GM03348 (cell line): ENCODE data around the gene SLC34A3.
"Not testable (repeated sequence)": the region's sequence is repeated elsewhere in the genome, so short reads cannot be mapped to it uniquely, and the experiment has no call there.

Source experiments
- DNase-seq: peaks from one replicate; pipeline ENCODE4 v3.0.0; 2012; ENCODE audit warnings: low spot score

SLC34A3 gene

DNA sequence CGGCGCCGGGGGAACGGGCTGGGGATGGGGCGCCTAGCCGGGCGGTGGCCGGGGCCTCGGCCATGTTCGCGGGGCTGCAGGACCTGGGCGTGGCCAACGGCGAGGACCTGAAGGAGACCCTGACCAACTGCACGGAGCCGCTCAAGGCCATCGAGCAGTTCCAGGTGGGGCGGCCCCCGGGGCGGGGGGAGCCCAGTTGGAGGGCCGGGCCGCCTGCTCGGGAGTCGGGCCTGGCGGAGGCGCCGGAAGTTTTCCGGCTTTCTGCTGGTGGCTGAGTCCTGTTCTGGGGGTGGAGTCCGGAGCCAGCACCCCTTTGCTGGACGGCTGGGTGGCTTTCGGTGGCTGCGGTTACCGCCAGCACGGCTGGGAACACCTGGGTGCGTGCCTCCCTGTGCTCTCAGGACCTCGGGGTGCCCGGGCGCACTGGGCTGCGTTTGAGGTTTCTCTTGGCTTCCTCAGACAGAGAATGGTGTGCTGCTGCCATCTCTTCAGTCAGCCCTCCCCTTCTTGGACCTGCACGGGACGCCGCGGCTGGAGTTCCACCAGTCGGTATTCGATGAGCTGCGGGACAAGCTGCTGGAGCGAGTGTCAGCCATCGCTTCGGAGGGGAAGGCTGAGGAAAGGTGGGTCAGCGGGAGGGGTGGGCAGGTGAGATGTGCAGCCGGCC is 24.9 kb downstream of the SLC34A3 start:
- DNase-seq = no peak

- no peak for DNase-seq
Measured at GRCh38 chr9:137256362-137256761, 25.7 kb downstream of the SLC34A3 start.

- no peak for DNase-seq
Measured at GRCh38 chr9:137256856-137257255, 26.2 kb downstream of the SLC34A3 start.

GRCh38 chr9:137262173-137262908 is 31.6 kb downstream of the SLC34A3 start:
- not testable (repeated sequence) for DNase-seq

DNA sequence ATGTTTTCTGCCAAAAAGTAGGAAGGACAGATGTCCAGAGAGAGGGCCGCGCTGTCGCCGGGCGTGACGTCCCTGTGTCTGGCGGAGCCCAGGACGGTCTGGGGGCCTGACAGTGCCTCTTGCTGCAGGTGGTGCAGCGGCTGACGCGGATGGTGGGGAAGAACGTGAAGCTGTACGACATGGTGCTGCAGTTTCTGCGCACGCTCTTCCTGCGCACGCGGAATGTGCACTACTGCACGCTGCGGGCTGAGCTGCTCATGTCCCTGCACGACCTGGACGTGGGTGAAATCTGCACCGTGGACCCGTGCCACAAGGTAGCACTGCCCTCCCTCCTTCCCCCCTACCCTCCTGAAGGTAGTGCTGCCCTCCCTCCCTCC is 32.2 kb downstream of the SLC34A3 start:
- no peak for DNase-seq

DNA sequence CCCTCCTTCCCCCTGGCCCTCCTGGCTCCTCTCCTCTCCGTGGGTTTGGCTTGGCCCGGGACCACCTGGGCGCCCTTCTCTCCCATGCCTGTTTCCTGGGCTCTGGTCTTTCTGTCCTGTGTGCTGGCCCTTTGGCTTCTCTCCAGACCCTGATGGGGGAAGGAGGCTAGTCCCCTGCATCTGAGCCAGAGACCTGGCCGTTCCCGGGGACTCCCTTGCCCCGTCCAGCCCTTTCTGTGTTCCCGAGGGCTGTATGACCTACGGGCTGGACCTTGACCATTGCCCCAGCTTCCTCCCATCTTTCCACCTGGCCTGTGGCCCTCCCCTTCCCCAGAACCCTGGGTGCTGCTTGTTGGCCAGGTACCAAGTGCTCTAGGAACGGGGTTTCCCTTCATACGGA is 32.8 kb downstream of the SLC34A3 start:
- no peak for DNase-seq

DNA sequence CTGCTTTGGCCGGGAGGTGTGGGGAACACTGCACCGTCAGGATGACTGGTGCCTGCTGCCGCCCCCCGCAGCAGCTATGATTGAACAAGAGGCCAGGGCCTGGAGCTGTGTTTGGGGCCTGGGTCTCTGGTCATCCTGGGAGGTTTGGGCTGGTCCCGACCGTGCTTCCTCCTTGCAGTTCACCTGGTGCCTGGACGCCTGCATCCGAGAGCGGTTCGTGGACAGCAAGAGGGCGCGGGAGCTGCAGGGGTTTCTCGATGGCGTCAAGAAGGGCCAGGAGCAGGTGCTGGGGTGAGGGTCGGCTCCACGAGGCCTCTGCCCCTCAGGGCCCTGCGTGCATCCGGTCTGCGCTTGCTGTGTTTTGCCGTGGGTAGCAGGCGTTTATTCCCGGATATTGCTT is 33.4 kb downstream of the SLC34A3 start:
- no peak for DNase-seq

DNA sequence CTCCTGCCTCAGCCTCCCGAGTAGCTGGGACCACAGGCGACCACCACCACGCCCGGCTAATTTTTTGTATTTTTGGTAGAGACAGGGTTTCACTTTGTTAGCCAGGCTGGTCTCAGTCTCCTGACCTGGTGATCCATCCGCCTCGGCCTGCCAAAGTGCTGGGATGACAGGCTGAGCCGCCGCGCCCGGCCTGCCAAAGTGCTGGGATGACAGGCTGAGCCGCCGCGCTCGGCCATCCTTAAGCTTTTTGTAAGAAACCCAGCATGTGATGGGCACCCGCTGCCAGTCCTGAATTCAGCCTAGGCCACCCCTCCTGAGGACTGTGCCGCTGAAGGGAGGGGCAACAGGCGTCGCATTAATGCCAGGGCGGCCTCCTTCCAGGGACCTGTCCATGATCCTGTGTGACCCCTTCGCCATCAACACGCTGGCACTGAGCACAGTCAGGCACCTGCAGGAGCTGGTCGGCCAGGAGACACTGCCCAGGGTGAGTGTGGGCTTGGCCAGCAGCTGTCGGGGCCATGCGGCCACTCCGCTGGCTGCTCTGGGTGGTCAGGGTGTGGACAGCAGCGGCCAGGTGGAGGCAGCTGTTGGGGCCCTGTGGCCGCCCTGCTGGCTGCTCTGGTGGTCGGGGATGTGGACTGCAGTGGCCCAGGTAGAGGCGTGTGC is 34.9 kb downstream of the SLC34A3 start:
- no peak for DNase-seq

DNA sequence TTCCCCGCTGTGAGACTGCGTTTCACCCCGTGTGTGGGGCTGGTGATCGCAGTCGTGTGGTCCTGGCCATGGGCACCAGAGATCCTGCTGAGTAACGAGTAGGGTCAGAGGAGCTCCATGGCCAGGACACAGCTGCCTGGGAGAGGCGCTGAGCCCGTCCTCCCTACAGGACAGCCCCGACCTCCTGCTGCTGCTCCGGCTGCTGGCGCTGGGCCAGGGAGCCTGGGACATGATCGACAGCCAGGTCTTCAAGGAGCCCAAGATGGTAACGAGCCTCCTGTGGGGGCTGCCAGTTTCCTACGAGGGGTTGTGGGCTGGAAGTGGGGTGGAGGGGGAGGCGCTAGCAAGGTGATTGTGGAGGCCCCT is 35.4 kb downstream of the SLC34A3 start:
- DNase-seq = no peak

DNA sequence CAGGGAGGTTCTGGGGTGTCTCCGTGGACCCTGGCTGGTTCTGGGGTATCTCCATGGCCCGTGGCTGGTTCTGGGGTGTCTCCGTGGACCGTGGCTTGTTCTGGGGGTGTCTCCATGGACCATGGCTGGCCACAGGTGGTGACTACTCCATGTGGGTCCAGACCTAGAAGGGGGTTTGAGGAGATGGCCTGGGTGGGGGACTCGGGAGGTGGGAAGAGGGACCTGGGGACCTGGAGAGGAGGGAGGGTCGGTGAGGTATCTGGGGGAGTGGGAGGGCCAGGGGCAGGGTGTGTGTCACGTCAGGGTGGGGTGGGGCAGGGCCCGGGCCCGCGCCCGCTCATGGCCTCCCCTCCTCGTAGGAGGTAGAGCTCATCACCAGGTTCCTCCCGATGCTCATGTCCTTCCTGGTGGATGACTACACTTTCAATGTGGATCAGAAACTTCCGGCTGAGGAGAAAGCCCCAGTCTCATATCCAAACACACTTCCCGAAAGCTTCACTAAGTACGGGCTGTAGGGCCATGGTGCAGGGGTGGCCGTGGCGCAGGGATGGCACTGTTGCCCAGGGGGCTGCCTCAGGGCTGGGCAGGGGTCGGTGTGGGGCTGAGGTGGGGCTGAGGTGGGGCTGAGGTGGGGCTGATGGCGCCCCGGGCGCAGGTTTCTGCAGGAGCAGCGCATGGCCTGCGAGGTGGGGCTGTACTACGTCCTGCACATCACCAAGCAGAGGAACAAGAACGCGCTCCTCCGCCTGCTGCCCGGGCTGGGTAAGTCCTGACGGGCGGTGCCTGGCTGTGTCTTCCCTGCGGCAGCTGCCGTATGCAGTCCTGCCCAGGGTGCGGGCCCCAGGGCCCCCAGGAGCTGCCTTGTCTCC is 36.1 kb downstream of the SLC34A3 start:
- no peak for DNase-seq

- DNase-seq = no peak
Measured at GRCh38 chr9:137267933-137268355, 37.2 kb downstream of the SLC34A3 start.

GRCh38 chr9:137268538-137269201 is 38.0 kb downstream of the SLC34A3 start:
- no peak for DNase-seq

DNA sequence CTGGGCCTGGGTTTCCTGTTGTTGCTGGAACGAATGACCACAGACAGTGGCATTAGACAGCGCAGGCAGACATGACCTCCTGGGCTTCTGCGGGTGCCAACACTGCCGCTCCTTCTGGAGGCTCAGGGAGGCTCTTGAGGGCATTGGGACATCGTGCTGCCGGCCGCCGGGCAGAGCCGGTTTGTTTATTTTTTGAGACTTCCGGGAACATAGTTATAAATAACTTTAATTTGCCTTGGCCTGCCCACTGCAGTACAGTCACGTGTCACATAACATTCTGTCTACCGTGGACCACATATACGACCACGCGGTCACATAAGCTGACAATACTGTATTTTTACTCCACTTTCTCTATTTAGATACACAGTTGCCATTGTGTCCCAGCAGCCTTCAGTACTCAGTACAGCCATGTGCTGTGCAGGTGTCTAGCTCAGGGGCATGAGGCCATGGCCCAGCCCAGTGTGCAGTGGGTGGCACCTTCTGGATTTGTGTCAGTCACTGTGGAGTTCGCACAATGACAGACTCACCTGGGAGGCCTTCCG is 38.6 kb downstream of the SLC34A3 start:
- DNase-seq = no peak

DNA sequence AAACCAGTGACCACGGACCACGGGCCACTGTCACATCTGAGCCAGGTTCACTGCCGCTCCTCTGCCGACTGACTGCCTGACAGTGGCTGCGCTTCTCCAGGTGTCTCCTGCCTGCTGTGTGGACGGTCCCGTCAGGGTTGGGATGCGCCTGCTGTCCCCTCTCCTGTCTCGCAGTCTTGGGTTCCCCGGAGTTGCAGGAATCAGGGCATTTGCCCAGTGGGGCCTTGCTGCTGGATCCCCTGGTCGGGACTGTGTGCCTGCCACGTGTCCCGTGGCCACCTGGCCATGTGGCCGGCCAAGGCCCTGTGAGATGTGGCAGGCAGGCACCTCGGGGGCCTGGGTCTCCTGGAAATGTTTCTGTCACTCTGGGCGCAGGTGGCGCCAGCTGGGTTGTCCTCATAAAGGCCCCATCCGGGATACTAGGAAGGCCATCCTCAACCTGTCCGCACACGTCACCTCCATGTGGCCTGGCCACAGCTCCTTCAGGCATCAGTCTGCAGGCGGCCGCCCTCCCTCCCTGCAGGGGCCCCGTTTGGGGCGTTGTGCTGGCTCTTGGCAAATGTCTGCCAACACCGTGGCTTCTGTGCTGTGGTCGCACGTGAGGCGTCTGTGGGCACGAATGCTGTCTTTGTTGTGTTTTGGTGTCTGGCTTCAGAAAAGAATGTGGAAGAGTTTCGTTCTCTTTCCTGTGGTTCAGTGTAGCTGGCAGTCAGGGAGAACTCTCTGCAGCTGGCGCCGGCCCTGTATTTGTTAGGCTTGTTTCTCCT is 40.4 kb downstream of the SLC34A3 start:
- DNase-seq = no peak

- DNase-seq = no peak
Measured at GRCh38 chr9:137271696-137272076, 41.0 kb downstream of the SLC34A3 start.

- DNase-seq = no peak
Measured at GRCh38 chr9:137272241-137273094, 41.8 kb downstream of the SLC34A3 start.

- DNase-seq = no peak
Measured at GRCh38 chr9:137273095-137273490, 42.4 kb downstream of the SLC34A3 start.

GRCh38 chr9:137273611-137274320 is 43.1 kb downstream of the SLC34A3 start:
- no peak for DNase-seq

DNA sequence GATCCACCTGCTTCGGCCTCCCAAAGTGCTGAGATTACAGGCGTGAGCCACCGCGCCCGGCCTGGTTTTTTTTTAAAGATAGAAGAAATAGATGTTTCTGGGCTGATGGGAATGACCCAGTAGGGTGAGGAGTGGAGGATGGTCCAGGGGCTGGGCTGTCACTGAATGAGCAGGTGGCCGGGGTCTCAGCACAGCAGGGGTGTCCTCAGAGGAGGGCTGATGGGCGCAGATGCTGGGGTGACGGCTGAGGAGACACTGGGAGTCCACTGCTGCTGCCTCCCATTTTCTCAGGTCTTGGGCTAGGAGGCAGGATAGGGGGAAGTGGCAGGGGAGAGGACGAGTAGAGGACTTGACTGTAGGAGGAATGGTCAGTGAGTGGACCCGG is 44.5 kb downstream of the SLC34A3 start:
- no peak for DNase-seq
